ENCODE measurements around the gene SNX25.

SNX25 gene

DNA sequence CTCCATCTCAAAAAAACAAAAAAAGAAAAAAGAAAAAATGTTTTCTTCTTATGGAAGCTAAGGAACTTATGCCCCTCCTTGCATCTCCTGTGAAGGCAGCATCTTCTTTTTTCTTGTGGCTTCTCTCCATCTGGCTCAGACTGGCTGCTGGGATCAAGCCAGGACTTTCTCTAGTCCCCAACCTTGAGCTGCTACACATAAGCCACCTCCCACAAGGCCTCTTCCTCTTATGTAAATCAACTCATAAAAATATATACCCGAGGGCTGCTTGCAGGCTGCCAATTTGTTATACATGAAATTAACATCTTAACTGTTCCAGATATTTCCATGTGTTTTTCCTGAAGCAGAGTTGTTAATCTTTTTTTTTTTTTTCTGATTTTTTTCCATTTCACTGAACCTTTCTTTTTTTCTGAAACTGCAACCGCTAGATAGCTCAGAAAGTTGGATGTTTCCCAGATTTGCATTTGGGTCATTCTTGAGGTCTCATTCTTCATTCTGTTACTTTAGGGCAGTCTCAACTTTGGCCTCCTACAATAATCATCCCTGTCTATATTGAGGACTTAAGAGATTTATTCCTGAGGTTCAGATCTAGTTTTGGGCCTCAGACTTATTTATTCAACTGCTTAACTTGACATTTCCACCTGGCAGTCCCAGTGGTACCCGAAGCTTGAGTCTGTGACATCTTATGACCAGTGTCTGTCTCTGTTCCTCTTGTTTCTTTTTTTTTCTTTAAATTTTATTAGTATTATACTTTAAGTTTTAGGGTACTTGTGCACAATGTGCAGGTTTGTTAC, 10.3 kb downstream of the SNX25 start:
- ChIA-PET POLR2A (interaction anchor here (0.6 to 0.8 kb wide), 2 partner anchors 9 to 177 kb away, joined by 3 read pairs; partner anchors contain the start of gene ANKRD37), CTCF (interaction anchor here (0.5 to 1.5 kb wide), 3 partner anchors 8 to 14 kb away, joined by 3 read pairs; no protein-coding TSS in a partner anchor)
- TF ChIP-seq TARDBP (IDR thresholded peaks at IDR 0.05), result no peak
- TF ChIP-seq FOXK2 (IDR thresholded peaks at IDR 0.05), result no peak
- no peak for TF ChIP-seq ARNT (IDR thresholded peaks at IDR 0.05)
- TF ChIP-seq HDGF (IDR thresholded peaks at IDR 0.05; ENCODE audit: borderline replicate concordance), result no peak
- TF ChIP-seq L3MBTL2 (conservative IDR thresholded peaks at IDR 0.05), result no peak
- no peak for TF ChIP-seq FOXM1 (IDR thresholded peaks at IDR 0.05; ENCODE audit: borderline replicate concordance)
- TF ChIP-seq SP1 (IDR thresholded peaks at IDR 0.05), result no peak
- TF ChIP-seq SUZ12 (IDR thresholded peaks at IDR 0.05), result no peak
- TF ChIP-seq NFRKB (IDR thresholded peaks at IDR 0.05), result no peak
- TF ChIP-seq BHLHE40 (IDR thresholded peaks at IDR 0.05; ENCODE audit: borderline replicate concordance), result no peak
- no peak for DNase-seq (ENCODE audit: extremely low spot score)

DNA sequence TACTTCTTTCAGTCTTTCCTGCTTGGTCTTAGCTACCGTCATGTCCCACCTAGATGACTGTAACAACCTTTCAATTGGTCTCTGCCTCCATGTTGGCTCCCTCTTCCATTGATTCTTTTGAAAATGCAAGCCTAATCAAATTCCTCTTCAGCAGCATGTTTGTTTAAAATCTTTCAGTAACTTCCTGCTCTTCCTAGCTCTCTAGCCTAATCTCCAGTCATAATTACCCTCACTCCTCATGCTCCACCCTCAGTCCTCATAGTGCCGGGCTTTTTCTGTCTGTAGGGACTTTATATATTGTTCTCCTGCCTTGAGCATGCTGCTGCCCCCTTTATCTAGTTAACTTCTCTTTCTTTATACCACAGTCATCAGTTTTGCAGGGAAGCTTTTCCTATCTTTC, 12.1 kb downstream of the SNX25 start:
- TF ChIP-seq LEF1 (IDR thresholded peaks at IDR 0.05; ENCODE audit: borderline replicate concordance) (no peak), BHLHE40 (IDR thresholded peaks at IDR 0.05; ENCODE audit: borderline replicate concordance) (no peak), PKNOX1 (IDR thresholded peaks at IDR 0.05) (no peak), CTBP1 (IDR thresholded peaks at IDR 0.05; ENCODE audit: borderline replicate concordance) (no peak), FOXK2 (IDR thresholded peaks at IDR 0.05) (no peak), HDGF (IDR thresholded peaks at IDR 0.05; ENCODE audit: borderline replicate concordance) (no peak)
- no peak for DNase-seq (ENCODE audit: extremely low spot score)
- CTCF ChIA-PET, result interaction anchor here (0.7 kb wide), 1 partner anchor 655 kb away, joined by 3 read pairs; no protein-coding TSS in a partner anchor
- POLR2A ChIA-PET, result no interaction called here

GRCh38 chr4:185221912-185222311, 12.5 kb downstream of the SNX25 start:
- DNase-seq (ENCODE audit: extremely low spot score), result no peak
- CTCF ChIA-PET, result no interaction called here
- no peak for TF ChIP-seq LEF1 (IDR thresholded peaks at IDR 0.05; ENCODE audit: borderline replicate concordance)
- no peak for TF ChIP-seq FOXM1 (IDR thresholded peaks at IDR 0.05; ENCODE audit: borderline replicate concordance)
- no peak for TF ChIP-seq CTBP1 (IDR thresholded peaks at IDR 0.05; ENCODE audit: borderline replicate concordance)
- no peak for TF ChIP-seq NFRKB (IDR thresholded peaks at IDR 0.05)
- no peak for TF ChIP-seq L3MBTL2 (conservative IDR thresholded peaks at IDR 0.05)
- TF ChIP-seq SUZ12 (IDR thresholded peaks at IDR 0.05), result no peak
- no peak for TF ChIP-seq ARNT (IDR thresholded peaks at IDR 0.05)
- no peak for TF ChIP-seq ELF4 (IDR thresholded peaks at IDR 0.05)
- POLR2A ChIA-PET, result no interaction called here

GRCh38 chr4:185222598-185222997, 13.2 kb downstream of the SNX25 start:
- no peak for DNase-seq (ENCODE audit: extremely low spot score)
- TF ChIP-seq PKNOX1 (IDR thresholded peaks at IDR 0.05) (no peak), FOXA1 (IDR thresholded peaks at IDR 0.05) (no peak), HDGF (IDR thresholded peaks at IDR 0.05; ENCODE audit: borderline replicate concordance) (no peak), CTBP1 (IDR thresholded peaks at IDR 0.05; ENCODE audit: borderline replicate concordance) (no peak), TARDBP (IDR thresholded peaks at IDR 0.05) (no peak), SUZ12 (IDR thresholded peaks at IDR 0.05) (no peak), NFRKB (IDR thresholded peaks at IDR 0.05) (no peak), FOXK2 (IDR thresholded peaks at IDR 0.05) (no peak), ARNT (IDR thresholded peaks at IDR 0.05) (no peak), L3MBTL2 (conservative IDR thresholded peaks at IDR 0.05) (no peak), LEF1 (IDR thresholded peaks at IDR 0.05; ENCODE audit: borderline replicate concordance) (no peak), FOXM1 (IDR thresholded peaks at IDR 0.05; ENCODE audit: borderline replicate concordance) (no peak), BHLHE40 (IDR thresholded peaks at IDR 0.05; ENCODE audit: borderline replicate concordance) (no peak), ELF4 (IDR thresholded peaks at IDR 0.05) (no peak)
- POLR2A ChIA-PET, result no interaction called here
- CTCF ChIA-PET, result no interaction called here

DNA sequence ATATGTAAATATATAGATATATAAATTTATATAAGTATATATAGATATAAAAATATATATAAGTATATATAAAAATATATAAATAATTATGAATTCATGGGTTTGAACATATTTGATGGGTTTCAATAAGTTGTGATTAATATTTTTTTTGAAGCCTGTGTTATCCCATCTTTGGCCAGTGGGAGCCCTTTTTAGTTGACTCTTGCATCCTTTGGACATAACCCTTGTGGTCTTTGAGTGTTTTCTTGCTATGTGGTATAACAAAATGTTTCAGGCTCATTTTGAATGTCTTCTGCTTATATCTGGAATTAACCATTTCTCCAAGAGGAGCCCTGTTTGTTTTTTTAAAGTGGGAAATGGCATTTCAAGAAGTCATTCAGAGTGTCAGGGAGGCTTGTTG, 15.2 kb downstream of the SNX25 start:
- TF ChIP-seq ELF4 (IDR thresholded peaks at IDR 0.05), result no peak
- ChIA-PET POLR2A (no interaction called here), CTCF (no interaction called here)
- DNase-seq (ENCODE audit: extremely low spot score), result no peak

GRCh38 chr4:185225940-185226339, 16.5 kb downstream of the SNX25 start:
- no peak for DNase-seq (ENCODE audit: extremely low spot score)
- TF ChIP-seq TARDBP (IDR thresholded peaks at IDR 0.05) (no peak), FOXK2 (IDR thresholded peaks at IDR 0.05) (no peak), ELF4 (IDR thresholded peaks at IDR 0.05) (no peak), SP1 (IDR thresholded peaks at IDR 0.05) (no peak), LEF1 (IDR thresholded peaks at IDR 0.05; ENCODE audit: borderline replicate concordance) (no peak), ARNT (IDR thresholded peaks at IDR 0.05) (no peak), SUZ12 (IDR thresholded peaks at IDR 0.05) (no peak), FOXA1 (IDR thresholded peaks at IDR 0.05) (no peak)
- POLR2A ChIA-PET, result no interaction called here
- CTCF ChIA-PET, result interaction anchor here (1.6 kb wide), 1 partner anchor 14 kb away, joined by 4 read pairs; no protein-coding TSS in a partner anchor

DNA sequence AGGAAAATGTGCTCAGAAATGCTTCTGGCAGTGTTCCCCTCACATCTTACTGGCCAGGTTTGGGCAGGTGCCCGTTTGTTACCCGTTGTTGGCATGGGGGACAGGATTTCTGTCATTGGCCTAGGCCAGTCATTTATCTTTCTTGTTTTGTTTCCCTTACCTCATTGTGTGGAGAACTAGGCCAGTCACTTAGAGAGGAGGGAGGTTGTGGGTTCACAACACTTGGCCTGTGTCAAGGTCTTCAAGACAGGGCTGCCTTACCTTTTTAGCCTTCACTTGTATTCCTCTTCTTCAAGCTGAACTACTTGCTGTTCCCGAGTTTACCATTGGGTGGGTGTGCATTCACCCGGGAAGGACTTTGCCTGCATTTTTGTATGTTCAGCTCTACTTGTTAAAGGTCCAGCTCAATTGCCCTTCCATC, 17.7 kb downstream of the SNX25 start:
- no peak for DNase-seq (ENCODE audit: extremely low spot score)
- ChIA-PET POLR2A (interaction anchor here (1.0 to 1.4 kb wide), 3 partner anchors 10 to 493 kb away, joined by 3 to 4 read pairs (median 4); partner anchors contain the start of gene CENPU), CTCF (interaction anchor here (1.1 to 1.6 kb wide), 4 partner anchors 9 to 31 kb away, joined by 3 to 5 read pairs (median 4); partner anchors contain the start of gene SNX25)
- TF ChIP-seq CTBP1 (IDR thresholded peaks at IDR 0.05; ENCODE audit: borderline replicate concordance) (no peak), FOXM1 (IDR thresholded peaks at IDR 0.05; ENCODE audit: borderline replicate concordance) (no peak), FOXK2 (IDR thresholded peaks at IDR 0.05) (no peak)

Measured in HEK293T (cell line).